ENCODE data around the gene ADGRB3. TPM values are rescaled to one million over a fixed set of nuclear protein-coding genes. Genes with fewer than 3 reads are reported as not detected.

The ADGRB3 gene
- total RNA-seq, 3 donors from 2014 or later = 1.1 to 2.3 (median 1.2) TPM

GRCh38 chr6:68941345-68941744 is 306.3 kb downstream of the ADGRB3 start:
- Histone ChIP-seq H3K27ac (no peak overlapping the region), H3K27me3 (no peaks in the 10 kb centered on the region), H3K4me1 (no peaks in the 10 kb centered on the region), H3K36me3 (no peaks in the 10 kb centered on the region), H3K4me3 (no peak overlapping the region), H3K9me3 (no peaks in the 10 kb centered on the region)
- intact Hi-C loops (cut with DNase I; ENCODE audit: low total_unique reads) = no loop called here
- no peak for DNase-seq (ENCODE audit: low spot score in 2 of 2)
- TF ChIP-seq CTCF (IDR thresholded peaks at IDR 0.05) (no peak), POLR2A (IDR thresholded peaks at IDR 0.05) (no peak), POLR2AphosphoS5 (IDR thresholded peaks at IDR 0.05) (no peak)

DNA sequence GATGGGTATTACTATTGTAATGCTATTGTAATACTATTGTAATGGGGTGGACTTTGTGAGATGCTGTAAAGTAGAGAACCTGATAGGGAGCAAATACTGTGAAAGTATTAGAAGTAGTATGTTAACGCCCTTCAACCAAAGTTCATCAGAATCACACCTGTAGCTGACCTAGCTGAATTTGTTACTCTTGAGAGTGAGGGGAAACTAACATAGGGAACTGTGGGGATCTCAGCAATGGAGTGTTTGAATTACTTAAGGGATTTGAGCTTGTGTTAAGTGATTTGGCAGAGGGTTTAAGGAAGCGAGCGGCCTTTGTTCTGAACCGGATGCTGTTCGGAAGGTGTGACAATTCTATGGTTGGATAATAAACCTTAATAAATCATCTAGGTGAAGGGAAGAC is 312.6 kb downstream of the ADGRB3 start:
- Histone ChIP-seq H3K27me3 (no peaks in the 10 kb centered on the region), H3K27ac (no peak overlapping the region), H3K36me3 (no peaks in the 10 kb centered on the region), H3K9me3 (no peaks in the 10 kb centered on the region), H3K4me1 (no peaks in the 10 kb centered on the region), H3K4me3 (no peak overlapping the region)
- TF ChIP-seq POLR2A (IDR thresholded peaks at IDR 0.05) (no peak), POLR2AphosphoS5 (IDR thresholded peaks at IDR 0.05) (no peak), CTCF (IDR thresholded peaks at IDR 0.05) (no peak)
- no peak for DNase-seq (ENCODE audit: low spot score in 2 of 2)
- intact Hi-C loops (cut with DNase I; ENCODE audit: low total_unique reads) = no loop called here

DNA sequence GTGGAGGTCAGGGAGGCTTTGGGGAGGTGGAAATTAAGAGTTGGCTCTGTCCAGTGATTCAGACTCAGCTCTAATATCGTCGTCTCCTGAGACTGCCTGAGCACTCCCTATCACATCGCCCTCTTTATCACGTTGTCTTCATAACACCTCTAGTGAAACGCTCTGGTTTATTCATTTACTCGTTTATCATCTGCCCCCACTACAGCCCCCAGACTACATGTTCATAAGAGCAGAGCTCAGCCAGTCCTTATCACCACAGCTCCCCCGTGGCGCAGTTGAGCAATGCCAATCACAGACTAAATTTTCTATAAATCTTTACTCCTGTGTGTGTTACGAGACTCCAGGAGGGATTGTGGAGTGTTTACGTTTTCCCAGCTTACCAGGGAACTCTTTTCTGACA is 316.2 kb downstream of the ADGRB3 start:
- intact Hi-C loops (cut with DNase I; ENCODE audit: low total_unique reads) = no loop called here
- no peak for TF ChIP-seq POLR2A (IDR thresholded peaks at IDR 0.05)
- no peak for DNase-seq (ENCODE audit: low spot score in 2 of 2)
- no peak overlapping the region for H3K27ac ChIP-seq
- no peaks in the 10 kb centered on the region for H3K36me3 ChIP-seq
- no peak overlapping the region for H3K4me3 ChIP-seq
- no peaks in the 10 kb centered on the region for H3K27me3 ChIP-seq
- H3K4me1 ChIP-seq = no peaks in the 10 kb centered on the region
- H3K9me3 ChIP-seq = no peaks in the 10 kb centered on the region

DNA sequence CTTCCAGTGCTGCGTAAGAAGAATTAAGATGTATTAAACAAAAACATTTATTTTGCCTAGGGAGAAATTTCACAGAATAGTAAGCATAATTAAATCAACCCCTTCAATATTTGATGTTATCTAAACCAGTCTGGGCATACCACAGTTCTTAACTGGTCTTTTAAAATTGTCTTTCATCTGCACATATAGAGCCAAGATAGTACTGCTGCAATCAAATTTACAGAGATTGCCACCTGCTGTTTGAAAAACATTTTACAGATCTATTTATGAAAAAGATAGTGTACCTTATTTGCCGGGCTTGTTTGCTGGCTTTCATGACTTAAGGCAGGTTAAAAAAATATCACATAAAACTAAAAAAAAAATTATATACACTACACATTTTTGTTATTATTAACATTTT is 323.2 kb downstream of the ADGRB3 start:
- no peak overlapping the region for H3K4me3 ChIP-seq
- no peaks in the 10 kb centered on the region for H3K4me1 ChIP-seq
- TF ChIP-seq POLR2AphosphoS5 (IDR thresholded peaks at IDR 0.05) (no peak), POLR2A (IDR thresholded peaks at IDR 0.05) (no peak), CTCF (IDR thresholded peaks at IDR 0.05) (no peak)
- H3K36me3 ChIP-seq = no peaks in the 10 kb centered on the region
- H3K9me3 ChIP-seq = no peaks in the 10 kb centered on the region
- DNase-seq (ENCODE audit: low spot score in 2 of 2) = no peak
- H3K27ac ChIP-seq = no peak overlapping the region
- intact Hi-C loops (cut with DNase I; ENCODE audit: low total_unique reads) = no loop called here
- H3K27me3 ChIP-seq = no peaks in the 10 kb centered on the region

DNA sequence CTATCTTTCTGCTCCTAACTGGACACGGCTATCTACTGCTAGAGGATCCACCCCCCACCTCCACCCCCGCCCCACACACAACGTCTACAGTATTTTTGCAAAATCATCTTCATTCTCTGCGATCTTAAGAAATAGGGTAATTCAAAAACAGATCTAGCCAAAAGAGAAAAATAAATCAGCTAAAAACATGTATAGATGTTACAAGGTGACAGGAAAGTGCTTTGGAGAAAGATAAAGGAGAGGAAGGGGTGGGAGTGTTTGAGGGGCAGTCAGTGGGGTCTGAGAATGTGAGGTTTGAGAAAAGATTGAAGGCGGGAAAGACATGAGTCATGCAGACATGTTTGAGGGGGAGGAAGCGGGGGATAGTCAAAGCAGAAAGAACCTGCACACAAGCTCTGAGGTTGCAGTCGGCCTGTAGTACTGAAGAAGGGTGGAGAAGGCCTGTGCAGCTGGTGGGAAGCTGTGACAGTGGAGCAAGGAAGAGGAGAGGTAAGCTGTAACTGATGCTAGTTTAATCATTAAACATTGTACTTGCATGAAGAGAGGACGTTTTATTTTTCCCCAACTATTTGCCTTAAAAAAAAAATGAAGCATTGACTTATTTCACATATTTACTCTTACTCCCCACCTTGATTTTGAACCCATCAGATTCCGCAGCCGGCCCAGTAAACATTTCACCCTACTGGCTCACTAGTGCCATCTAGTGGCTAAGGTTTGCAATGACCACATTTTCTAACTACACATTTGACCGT is 332.6 kb downstream of the ADGRB3 start:
- intact Hi-C loops (cut with DNase I; ENCODE audit: low total_unique reads) = no loop called here
- H3K36me3 ChIP-seq = no peaks in the 10 kb centered on the region
- DNase-seq (ENCODE audit: low spot score in 2 of 2) = peak; percentile 18 to 53
- TF ChIP-seq CTCF (IDR thresholded peaks at IDR 0.05) (peak; percentile 42 to 63 (median 53)), POLR2AphosphoS5 (IDR thresholded peaks at IDR 0.05) (no peak)
- no peaks in the 10 kb centered on the region for H3K9me3 ChIP-seq
- H3K27ac ChIP-seq = no peak overlapping the region
- H3K4me1 ChIP-seq = no peaks in the 10 kb centered on the region
- H3K4me3 ChIP-seq = no peak overlapping the region
- H3K27me3 ChIP-seq = no peaks in the 10 kb centered on the region

All from breast epithelium (tissue), 4 donors.